ENCODE measurements around the gene SHISA6.

Gene SHISA6

DNA sequence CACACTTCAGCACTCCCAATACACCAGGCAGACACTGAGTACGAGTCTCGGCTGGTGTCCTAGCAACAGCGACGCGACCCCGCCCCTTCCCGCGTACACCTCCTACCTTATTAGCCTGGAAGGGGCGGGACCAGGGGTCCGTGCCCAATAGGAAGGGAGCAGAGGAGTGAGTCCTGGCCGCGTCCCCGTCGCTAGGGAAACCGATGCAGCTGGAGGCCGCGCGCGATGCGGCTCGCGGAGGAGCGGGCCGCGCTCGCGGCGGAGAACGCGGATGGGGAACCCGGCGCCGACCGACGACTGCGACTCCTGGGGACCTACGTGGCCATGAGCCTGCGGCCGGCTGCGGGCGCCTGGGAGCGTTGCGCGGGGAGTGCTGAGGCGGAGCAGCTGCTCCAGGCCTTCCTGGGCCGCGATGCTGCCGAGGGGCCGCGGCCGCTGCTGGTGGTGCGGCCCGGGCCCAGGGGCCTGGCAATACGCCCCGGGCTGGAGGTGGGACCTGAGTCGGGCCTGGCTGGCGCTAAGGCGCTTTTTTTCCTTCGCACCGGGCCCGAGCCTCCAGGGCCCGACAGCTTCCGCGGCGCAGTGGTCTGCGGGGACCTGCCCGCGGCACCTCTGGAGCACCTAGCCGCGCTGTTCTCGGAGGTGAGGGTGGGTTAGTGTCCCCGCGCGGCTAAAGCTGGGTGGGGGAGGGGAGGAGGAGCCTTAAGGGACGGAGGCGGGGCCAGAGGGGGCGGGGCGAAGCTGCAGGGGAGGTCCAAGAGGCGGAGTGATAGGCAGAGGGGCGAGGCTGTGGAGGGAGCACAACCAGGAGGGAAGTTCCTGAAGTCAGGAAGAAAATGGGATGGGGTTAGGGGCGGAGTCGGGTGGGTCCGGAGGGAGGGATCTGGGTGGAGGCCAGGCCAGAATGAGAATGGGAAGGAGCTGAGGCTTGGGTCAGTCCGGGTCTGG, 357.5 kb downstream of the SHISA6 start, which contains the start of gene DNAH9:
DNAH9 (plus strand) TSS at position 197 of the 948 bp plus-strand sequence; CDS start at position 226, 29 bp downstream.
- DNase-seq (ENCODE audit: low spot score) = no peak

DNA sequence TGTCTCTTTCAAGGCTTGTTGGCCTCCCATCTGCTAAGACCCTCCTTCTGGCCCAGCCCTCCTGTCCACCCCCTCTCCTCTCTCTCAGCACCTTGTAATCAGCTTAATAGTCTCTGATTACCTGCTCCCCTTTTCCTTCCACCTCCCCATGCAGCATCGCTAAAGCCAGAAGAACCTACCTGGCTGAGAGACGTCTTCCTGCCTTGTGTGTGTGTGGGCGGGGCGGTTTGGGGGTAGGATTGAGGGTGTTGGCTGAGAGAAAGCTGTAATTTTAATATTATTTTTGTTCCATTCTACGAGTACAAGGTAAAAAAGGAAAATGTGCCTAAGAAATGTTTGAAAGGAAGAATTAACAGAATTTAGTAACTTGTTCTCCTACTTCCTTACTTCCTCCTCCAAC, 360.6 kb downstream of the SHISA6 start:
- DNase-seq (ENCODE audit: low spot score) = no peak

DNA sequence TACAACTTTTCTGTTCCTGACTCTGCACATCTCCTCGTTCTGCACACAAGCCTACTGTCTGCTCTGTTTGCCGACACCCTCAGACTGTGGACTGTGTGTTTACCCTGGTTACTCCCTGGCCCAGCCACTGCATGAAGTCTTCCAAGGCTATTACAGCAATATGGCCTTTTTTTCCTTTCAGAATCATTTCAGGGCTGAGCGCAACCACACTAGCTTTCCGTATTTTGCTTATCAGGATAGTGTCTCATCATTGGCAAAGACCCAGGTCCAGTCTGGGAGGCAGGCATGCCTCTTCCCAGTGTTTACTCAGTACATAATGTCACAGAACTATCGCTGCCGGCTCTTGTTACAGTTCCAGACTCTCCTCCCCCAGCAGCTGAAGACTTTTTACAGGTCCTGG, 367.4 kb downstream of the SHISA6 start:
- peak; percentile 15 for DNase-seq (ENCODE audit: low spot score)

DNA sequence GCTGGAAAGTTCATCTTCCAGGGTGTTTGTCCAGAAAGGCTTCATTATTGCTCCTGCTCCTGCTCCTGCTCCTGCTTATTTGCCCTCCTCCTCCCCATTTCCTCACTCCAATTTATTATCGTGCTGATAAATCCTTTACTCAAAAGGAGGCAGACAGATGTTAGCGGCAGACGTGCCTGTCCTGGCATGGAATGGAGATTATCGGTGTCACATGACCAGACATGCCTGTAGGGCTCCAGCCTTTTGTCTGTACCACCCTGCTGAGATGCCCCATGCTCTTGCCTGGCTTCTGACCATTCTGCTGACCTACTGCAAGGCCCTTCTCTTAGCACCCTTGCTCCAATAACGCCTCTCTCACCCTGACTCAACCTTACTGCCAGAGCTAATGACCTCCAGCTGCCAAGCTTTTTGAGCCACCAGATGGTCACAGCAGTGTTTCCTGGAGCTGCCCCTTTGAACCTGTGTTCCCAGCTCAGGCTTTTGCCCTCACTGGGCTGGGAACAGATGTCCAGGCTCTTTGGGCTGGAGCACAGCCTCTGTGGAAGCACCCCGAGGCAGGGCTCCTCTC, 370.1 kb downstream of the SHISA6 start:
- no peak for DNase-seq (ENCODE audit: low spot score)

DNA sequence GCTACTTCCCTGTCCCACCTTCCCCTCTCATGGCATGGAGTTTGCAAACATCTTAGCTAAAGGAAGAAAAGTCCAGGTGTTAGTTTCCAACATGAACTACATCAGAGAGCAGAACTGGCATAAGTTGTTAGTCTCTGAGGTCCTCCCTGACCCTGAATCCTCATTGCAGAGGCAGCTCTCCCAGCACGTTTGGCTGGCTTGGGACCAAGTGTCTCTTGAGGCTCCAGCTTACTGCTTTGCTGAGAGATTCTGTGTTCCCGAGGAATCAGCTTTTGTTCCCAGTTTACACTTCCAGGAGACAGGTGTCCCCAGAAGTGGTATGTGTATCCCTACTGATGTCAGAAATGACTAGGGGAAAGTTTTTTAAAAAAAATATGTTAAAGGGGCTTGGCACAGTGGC, 371.9 kb downstream of the SHISA6 start:
- no peak for DNase-seq (ENCODE audit: low spot score)
